Measurements from ENCODE around the gene NIN. TPM values are rescaled to one million over a fixed set of nuclear protein-coding genes. Genes with fewer than 3 reads are reported as not detected.
A peak's percentile ranks its signal among the peaks of the same experiment; 100 is the strongest.

The NIN gene
- total RNA-seq, 2 experiments from 2014 or later: 104 TPM

DNA sequence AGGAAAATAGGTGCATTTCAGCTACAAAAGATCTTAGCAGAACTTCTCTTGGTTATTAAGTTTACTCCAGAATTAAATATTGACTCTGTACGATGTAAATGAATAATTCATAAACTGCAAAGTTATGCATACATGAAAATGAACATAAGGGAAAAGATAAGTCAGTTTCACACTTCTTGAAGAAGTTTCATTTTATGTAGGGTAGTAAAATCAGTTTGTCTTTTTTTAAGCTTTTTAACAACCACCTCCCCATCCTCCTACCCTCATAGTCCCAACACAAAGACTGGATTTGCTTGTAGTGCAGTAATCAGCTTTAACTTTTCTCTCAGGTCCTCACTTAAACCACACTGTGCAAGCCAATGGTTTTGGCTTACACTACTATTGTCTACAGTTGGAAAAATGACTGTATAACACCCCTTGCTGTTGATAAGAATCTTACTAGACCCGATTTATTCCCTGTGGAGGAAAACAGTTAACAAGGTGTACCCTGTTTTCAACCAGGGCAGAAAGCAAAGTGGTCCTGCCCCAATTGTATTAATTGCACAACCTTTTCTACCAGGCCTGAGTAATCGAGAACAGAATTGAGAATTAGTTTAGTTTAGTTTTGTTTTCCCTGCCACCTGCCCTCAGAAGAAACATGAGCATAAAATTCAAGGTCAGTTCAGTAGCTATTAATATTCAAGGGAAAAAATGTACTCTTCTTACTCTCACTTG is 44.1 kb downstream of the NIN start:
- Mint-ChIP-seq H3K36me3 (ENCODE audit: low read depth) (peaks cover 49% of the 10 kb centered on the region), H3K27me3 (ENCODE audit: low read depth) (no peaks in the 10 kb centered on the region), H3K4me3 (no peak overlapping the region), H3K27ac (peak overlapping the region; percentile 24), H3K4me1 (ENCODE audit: low read depth) (peaks cover 74% of the 10 kb centered on the region), H3K9me3 (ENCODE audit: insufficient read depth) (no peaks in the 10 kb centered on the region)
- POLR2A ChIA-PET: interaction anchor here (0.6 to 3.7 kb wide), 5 partner anchors 24 to 73 kb away, joined by 3 to 14 read pairs (median 3); partner anchors contain the start of gene NIN
- CTCF ChIA-PET: interaction anchor here (0.6 to 15.7 kb wide), 8 partner anchors 10 to 351 kb away, joined by 3 to 158 read pairs (median 4); no protein-coding TSS in a partner anchor
- no peak for ATAC-seq
- no peak for DNase-seq

DNA sequence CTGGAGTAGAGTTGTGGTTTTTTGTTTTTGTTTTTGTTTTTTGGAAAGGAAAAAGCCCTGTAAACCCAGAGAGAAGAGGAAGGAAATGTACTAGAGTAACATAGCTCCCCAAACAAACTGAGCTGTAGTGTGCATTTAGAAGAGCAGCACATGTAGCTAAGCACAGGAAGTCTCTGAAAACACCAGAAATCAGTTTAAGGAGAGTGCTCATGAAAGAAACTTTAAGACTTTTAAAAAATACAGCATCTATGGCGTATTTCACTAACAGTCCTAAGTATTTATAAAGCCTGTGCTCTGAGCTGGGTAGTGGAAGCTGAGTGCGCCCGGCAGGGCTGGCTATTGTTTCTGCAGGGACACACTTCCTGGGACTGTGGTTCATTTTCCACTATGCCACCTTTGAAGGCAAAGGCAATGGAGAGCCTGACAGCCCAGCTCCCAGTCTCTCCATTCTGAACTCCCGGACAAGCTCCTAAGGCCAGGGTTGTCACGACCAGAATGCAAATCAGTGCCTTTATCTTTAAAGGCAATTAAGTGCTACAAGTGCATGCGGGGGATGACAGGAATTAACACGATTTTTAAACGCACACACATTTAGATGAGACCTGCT is 45.4 kb downstream of the NIN start:
- H3K9me3 Mint-ChIP-seq (ENCODE audit: insufficient read depth): no peaks in the 10 kb centered on the region
- ChIA-PET POLR2A (interaction anchor here (0.6 to 3.7 kb wide), 4 partner anchors 23 to 74 kb away, joined by 3 to 14 read pairs (median 4); partner anchors contain the start of gene NIN), CTCF (interaction anchor here (0.7 to 15.7 kb wide), 12 partner anchors 8 to 167 kb away, joined by 3 to 158 read pairs (median 4); no protein-coding TSS in a partner anchor)
- DNase-seq: no peak
- no peaks in the 10 kb centered on the region for H3K27me3 Mint-ChIP-seq (ENCODE audit: low read depth)
- H3K36me3 Mint-ChIP-seq (ENCODE audit: low read depth): peaks cover 44% of the 10 kb centered on the region
- H3K4me1 Mint-ChIP-seq (ENCODE audit: low read depth): peaks cover 60% of the 10 kb centered on the region
- peak overlapping the region; percentile 79 for H3K27ac Mint-ChIP-seq
- H3K4me3 Mint-ChIP-seq: no peak overlapping the region
- peak; percentile 63 for ATAC-seq

DNA sequence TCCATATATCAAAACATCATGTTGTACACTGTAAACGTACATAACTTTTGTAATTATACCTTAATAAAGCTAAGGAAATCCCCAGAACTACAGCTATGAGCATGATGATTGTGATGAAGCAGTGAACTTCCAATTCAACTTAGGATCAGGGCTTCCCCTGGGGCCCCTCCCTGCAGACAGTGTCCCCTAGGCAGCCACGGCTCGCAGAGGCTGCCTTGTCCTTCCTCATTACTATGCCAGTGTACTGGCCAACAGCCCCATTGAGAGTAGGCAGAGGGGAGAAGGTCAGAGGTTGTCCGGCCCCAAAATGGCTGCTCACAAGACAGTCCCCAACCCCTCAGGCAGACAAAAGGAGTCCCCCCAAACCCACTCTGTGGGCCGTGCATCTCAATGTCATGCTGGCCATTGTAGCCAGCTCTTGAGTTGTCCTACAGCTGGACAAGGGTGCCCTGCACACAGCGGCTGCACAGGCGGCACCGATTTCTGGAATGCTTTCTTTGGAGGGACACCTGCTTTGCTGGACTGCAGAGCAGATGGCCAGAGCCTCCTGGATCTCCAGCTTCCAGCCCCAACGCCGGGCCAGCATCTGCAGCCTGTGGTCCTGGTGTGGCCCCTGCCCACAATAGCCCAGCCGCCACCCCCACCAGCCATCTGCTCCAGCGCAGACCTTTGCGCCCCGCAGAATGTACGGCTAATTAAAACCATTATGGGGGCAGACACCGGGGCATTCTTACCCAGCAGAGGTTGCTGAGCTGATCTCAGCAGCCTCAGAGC is 46.1 kb downstream of the NIN start:
- Mint-ChIP-seq H3K4me1 (ENCODE audit: low read depth) (peaks cover 53% of the 10 kb centered on the region), H3K27ac (peak overlapping the region; percentile 79), H3K27me3 (ENCODE audit: low read depth) (no peaks in the 10 kb centered on the region), H3K9me3 (ENCODE audit: insufficient read depth) (no peaks in the 10 kb centered on the region), H3K4me3 (no peak overlapping the region), H3K36me3 (ENCODE audit: low read depth) (peaks cover 39% of the 10 kb centered on the region)
- POLR2A ChIA-PET: interaction anchor here (0.6 to 3.7 kb wide), 4 partner anchors 30 to 75 kb away, joined by 3 to 14 read pairs (median 4); partner anchors contain the start of gene NIN
- ATAC-seq: peak; percentile 54
- DNase-seq: no peak
- CTCF ChIA-PET: interaction anchor here (0.5 to 15.7 kb wide), 13 partner anchors 8 to 189 kb away, joined by 3 to 158 read pairs (median 4); no protein-coding TSS in a partner anchor

DNA sequence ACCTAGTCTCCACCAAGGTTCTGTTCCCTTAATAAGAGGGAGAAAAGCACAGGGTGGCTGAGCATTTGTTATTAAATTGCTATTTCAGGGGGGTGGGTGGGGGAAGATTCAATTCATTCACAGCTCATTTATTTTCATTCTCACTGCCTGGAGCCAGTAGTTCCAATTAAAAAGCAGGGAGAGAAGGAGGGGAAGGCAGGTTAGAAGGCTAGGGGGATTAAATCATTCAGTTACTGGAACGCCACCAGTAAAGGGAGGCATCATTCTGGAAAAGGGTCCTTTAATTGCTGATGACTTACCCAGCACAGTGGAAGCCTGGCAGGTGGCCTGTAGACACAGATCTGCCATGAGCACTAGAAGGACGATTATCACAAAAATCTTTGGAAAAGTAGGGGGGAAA is 47.4 kb downstream of the NIN start:
- no peak overlapping the region for H3K4me3 Mint-ChIP-seq
- ChIA-PET CTCF (interaction anchor here (1.1 to 15.7 kb wide), 4 partner anchors 10 to 165 kb away, joined by 3 to 158 read pairs (median 6); no protein-coding TSS in a partner anchor), POLR2A (no interaction called here)
- DNase-seq (no peak), ATAC-seq (no peak)
- H3K4me1 Mint-ChIP-seq (ENCODE audit: low read depth): peaks cover 58% of the 10 kb centered on the region
- H3K9me3 Mint-ChIP-seq (ENCODE audit: insufficient read depth): no peaks in the 10 kb centered on the region
- H3K27ac Mint-ChIP-seq: no peak overlapping the region
- peaks cover 29% of the 10 kb centered on the region for H3K36me3 Mint-ChIP-seq (ENCODE audit: low read depth)
- no peaks in the 10 kb centered on the region for H3K27me3 Mint-ChIP-seq (ENCODE audit: low read depth)

DNA sequence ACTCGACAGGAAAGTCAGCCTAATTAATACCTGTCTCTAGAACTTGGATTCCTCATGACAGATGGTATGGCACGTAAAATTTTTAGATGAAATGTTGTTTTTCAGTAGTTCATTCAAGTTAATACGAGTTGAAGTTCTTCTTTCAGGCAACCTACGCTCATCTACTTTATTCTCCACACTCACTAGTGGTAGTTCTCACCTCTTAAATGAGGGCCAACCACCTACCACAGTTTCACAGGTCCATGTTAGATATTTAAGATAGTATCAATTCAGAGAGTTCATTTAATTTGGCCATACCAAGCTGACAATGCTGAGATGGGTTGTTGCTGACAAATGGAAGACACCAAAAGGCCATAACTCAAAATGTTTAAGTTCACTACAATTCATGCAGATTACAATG is 50.6 kb downstream of the NIN start:
- H3K9me3 Mint-ChIP-seq (ENCODE audit: insufficient read depth): no peaks in the 10 kb centered on the region
- ChIA-PET POLR2A (no interaction called here), CTCF (interaction anchor here (0.6 to 15.7 kb wide), 2 partner anchors 80 to 174 kb away, joined by 3 to 158 read pairs; no protein-coding TSS in a partner anchor)
- ATAC-seq: no peak
- no peak overlapping the region for H3K4me3 Mint-ChIP-seq
- DNase-seq: no peak
- no peak overlapping the region for H3K27ac Mint-ChIP-seq
- H3K36me3 Mint-ChIP-seq (ENCODE audit: low read depth): peaks cover 34% of the 10 kb centered on the region
- peaks cover 35% of the 10 kb centered on the region for H3K4me1 Mint-ChIP-seq (ENCODE audit: low read depth)
- no peaks in the 10 kb centered on the region for H3K27me3 Mint-ChIP-seq (ENCODE audit: low read depth)

DNA sequence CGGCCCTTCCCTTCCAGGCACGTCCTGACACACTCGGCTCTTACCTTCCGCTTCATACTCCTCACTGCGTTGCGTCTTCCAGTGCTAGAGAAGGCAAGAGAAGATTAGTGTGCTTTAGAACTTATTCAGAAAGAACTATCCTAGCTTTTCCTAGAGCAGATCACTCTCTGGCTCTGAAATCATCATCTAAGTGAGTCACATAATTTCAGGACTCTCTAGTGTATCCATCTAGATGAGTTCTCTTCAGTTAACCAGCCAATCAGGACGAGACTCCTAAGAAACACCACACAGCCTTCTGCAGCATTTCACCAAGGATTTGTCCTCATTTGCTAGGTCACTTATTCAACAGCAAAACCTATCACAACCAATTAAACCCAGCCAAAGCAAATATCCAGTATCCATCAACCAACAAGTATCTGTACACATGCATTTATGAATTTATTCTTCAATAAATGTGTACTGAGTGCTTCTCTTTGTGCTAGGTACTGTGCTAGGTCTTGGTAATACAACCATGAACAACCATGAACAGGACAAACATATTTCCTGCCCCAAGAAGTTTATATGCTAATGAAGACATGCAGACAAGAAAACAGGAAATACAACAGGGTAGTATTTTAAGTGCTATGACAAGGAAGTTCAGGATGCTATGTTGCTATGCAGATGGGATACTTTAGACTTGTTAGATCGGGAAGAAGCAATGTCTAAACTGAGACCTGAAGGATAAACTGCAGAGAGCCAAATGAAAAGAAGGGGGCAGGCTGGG is 52.1 kb downstream of the NIN start:
- no peaks in the 10 kb centered on the region for H3K9me3 Mint-ChIP-seq (ENCODE audit: insufficient read depth)
- CTCF ChIA-PET: interaction anchor here (0.6 to 15.7 kb wide), 27 partner anchors 8 to 929 kb away, joined by 3 to 158 read pairs (median 5); partner anchors contain the start of gene NIN
- POLR2A ChIA-PET: interaction anchor here (1.1 kb wide), 1 partner anchor 82 kb away, joined by 5 read pairs; no protein-coding TSS in a partner anchor
- DNase-seq (no peak), ATAC-seq (no peak)
- no peaks in the 10 kb centered on the region for H3K27me3 Mint-ChIP-seq (ENCODE audit: low read depth)
- H3K4me3 Mint-ChIP-seq: no peak overlapping the region
- peak overlapping the region; percentile 76 for H3K27ac Mint-ChIP-seq
- peaks cover 31% of the 10 kb centered on the region for H3K4me1 Mint-ChIP-seq (ENCODE audit: low read depth)
- H3K36me3 Mint-ChIP-seq (ENCODE audit: low read depth): peaks cover 43% of the 10 kb centered on the region

DNA sequence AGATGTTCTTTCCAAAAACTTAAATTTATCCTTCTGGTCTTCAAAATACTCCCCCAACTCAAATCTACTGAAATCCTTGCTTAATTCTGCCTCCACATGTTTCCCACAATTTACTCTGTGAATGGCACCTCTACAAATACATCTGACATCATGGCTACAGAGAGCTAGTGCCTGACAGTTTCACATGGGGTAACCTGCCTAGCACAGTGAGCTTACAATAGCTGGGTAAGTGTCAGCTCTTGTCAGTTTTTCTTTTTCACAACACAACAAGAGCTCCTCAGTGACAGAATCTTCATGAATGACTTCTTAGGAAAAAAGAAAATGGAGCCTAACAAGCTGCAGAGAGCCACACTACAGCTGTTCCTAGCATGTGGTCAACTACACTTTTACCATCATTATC is 54.4 kb downstream of the NIN start:
- H3K27ac Mint-ChIP-seq: no peak overlapping the region
- POLR2A ChIA-PET: interaction anchor here (0.6 to 1.9 kb wide), 3 partner anchors 82 to 534 kb away, joined by 3 to 5 read pairs (median 3); no protein-coding TSS in a partner anchor

DNA sequence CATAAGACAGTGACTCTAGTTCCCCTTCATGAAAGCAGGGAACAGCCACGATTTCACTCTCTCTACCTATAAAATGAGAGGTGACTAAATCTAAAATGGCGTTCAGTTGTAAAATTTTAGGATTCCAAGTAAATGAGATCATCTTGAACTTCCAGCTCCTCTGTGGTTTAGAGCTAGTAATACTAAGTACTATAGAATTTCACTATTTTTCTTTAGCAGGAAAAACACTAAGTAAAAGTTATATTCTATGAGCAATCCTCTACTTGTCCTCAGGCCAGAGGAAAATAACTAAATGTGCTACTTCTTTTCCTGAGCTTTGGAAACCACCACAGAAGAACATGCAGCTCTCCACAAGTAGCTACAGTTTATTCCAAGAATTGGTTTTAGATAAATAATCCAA is 55.6 kb downstream of the NIN start:
- peaks cover 27% of the 10 kb centered on the region for H3K4me1 Mint-ChIP-seq (ENCODE audit: low read depth)
- CTCF ChIA-PET: interaction anchor here (1.0 to 8.3 kb wide), 15 partner anchors 11 to 454 kb away, joined by 3 to 152 read pairs (median 6); no protein-coding TSS in a partner anchor
- POLR2A ChIA-PET: interaction anchor here (0.5 kb wide), 1 partner anchor 28 kb away, joined by 3 read pairs; no protein-coding TSS in a partner anchor
- H3K27me3 Mint-ChIP-seq (ENCODE audit: low read depth): no peaks in the 10 kb centered on the region
- no peaks in the 10 kb centered on the region for H3K9me3 Mint-ChIP-seq (ENCODE audit: insufficient read depth)
- H3K27ac Mint-ChIP-seq: no peak overlapping the region
- DNase-seq (no peak), ATAC-seq (no peak)
- peaks cover 61% of the 10 kb centered on the region for H3K36me3 Mint-ChIP-seq (ENCODE audit: low read depth)
- H3K4me3 Mint-ChIP-seq: no peak overlapping the region

More for the DNA sequence above, 54.4 kb downstream of the NIN start:
- Mint-ChIP-seq H3K9me3 (ENCODE audit: insufficient read depth) (no peaks in the 10 kb centered on the region), H3K4me3 (no peak overlapping the region), H3K36me3 (ENCODE audit: low read depth) (peaks cover 58% of the 10 kb centered on the region), H3K27me3 (ENCODE audit: low read depth) (no peaks in the 10 kb centered on the region), H3K4me1 (ENCODE audit: low read depth) (peaks cover 27% of the 10 kb centered on the region)
- DNase-seq (no peak), ATAC-seq (no peak)
- CTCF ChIA-PET: interaction anchor here (0.7 to 8.3 kb wide), 31 partner anchors 10 to 455 kb away, joined by 3 to 152 read pairs (median 5); partner anchors contain the start of gene NIN

DNA sequence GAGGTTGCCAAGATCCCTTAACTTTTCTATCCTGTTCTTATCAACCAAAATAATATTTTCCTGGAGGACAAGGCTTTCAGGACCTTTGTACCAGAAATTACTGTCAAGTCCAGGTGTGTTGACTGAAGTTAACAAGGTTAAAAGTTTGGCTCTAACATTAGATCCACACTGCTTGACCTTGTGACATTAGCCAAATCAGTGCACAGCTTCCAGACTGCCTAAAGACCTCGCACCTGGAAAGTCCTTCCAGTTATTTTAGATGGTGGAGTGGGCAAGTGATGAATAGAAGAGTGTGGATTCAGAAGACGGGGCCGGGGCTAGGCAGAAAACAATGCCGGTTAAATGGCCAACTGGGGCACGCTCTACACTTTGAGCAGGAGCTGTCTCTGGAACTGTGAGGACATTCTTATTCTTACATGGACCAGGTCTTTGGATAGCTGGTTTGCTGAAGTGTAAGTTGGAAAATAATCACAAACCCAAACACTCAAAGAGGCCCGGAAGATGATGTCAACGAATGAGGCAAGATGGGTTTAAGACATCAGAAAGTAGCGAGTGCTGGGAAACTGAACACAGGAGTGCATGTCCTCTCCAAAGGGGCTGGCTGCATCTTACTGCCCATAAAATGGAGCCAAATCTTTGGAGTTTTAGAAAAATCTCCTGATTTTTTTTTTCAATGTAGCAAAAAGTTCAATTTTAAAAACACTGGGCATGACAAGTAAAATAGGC is 56.3 kb downstream of the NIN start:
- no peak overlapping the region for H3K4me3 Mint-ChIP-seq
- ATAC-seq (no peak), DNase-seq (peak; percentile 12)
- no peaks in the 10 kb centered on the region for H3K27me3 Mint-ChIP-seq (ENCODE audit: low read depth)
- ChIA-PET POLR2A (interaction anchor here (0.5 kb wide), 1 partner anchor 27 kb away, joined by 3 read pairs; no protein-coding TSS in a partner anchor), CTCF (interaction anchor here (0.7 to 8.3 kb wide), 30 partner anchors 9 to 432 kb away, joined by 3 to 152 read pairs (median 5); no protein-coding TSS in a partner anchor)
- peak overlapping the region; percentile 58 for H3K27ac Mint-ChIP-seq
- peaks cover 67% of the 10 kb centered on the region for H3K36me3 Mint-ChIP-seq (ENCODE audit: low read depth)
- peaks cover 27% of the 10 kb centered on the region for H3K4me1 Mint-ChIP-seq (ENCODE audit: low read depth)
- no peaks in the 10 kb centered on the region for H3K9me3 Mint-ChIP-seq (ENCODE audit: insufficient read depth)

Data from activated CD8-positive, alpha-beta T cell treated with anti-CD3 and anti-CD28 coated beads, Interleukin-2, amount 10 ng/mL, durations not matched to agents 7 days and 5 days (primary cell).